ENCODE results near the gene LTA.
"Not testable (repeated sequence)": the region's sequence is repeated elsewhere in the genome, so short reads cannot be mapped to it uniquely, and the experiment has no call there.

LTA gene

DNA sequence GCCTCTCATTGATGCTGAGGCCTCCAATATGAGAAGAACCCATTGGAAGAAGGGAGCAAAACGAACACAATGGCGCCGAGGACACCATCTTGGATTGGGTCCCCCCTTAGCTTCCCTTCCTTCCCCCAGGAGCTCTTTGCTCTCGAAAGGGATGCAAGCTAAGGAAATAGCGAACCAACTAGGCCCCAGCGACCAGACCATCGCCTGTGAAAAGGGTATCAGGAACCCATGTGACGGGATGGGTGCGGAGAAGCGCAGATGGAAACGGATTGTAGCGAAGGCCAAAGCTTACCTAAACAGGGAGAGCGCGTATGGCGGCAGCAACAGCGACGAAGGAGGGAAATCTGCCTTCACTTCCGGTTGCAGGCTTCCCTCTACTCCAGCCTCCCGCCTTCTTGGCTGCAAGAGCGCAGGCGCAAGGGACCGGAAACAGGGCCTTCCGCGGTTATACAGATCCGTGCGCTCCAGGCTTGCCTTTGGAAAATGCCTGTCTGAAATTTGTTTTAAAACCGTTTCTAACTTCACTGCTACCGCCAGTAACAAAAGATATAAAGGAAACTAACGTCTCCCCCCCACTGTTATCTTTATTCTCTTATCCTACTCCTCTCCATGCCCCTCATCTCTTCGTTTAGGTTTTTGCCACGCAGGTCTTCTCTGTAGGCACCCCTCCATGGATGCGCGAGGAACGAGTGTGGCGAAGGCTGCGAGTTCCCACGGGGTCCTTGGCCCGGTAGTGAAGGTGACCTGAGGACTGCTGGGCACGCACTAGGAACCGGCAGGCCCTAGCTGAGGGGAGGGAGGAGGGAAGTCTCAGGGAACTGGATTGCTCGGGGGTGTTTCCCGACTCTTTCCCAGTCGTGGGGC, 30.2 kb upstream of the LTA start, which contains the start of gene DDX39B:
DDX39B (minus strand) TSS at position 346 of the 864 bp plus-strand sequence. CDS start 1,471 bp downstream, outside the sequence.
- DNase-seq (ENCODE audit: low read depth), result peak; percentile 73

DNA sequence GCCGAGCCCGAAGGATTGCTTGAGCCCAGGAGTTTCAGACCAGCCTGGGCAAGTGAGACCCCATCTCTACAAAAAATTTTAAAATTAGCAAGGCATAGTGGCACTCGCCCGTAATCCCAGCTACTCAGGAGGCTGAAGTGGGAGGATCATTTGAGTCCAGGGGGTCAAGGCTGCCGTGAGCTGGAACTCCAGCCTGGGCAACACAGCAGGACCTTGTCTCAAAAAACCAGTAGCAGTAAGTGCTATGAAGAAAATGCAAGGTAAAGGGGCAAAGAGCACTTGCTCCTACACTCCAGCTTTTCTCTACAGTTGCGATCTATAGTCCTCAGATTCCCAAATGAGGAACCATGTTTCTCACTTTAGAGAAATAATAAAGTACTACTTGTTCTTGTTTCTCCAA, 28.4 kb upstream of the LTA start:
- DNase-seq (ENCODE audit: low read depth), result no peak

DNA sequence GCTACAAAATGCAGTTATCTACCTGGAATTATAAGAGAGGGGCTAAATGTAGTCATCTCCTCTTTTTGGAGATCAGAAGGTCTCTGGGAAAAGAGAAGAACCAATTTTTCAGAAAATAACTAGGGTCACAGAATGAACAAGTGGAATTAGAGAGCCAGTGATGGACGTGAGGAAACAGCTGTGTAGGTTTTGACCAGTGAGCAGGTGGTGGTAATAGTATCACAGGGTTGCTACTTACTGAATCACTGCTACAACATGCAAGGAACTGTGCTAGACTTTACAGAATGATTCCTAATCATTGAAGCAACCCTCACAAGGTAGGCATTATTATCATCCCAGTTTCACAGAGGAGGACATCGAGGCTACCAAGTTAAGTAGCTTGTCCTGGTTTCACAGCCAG, 27.4 kb upstream of the LTA start:
- DNase-seq (ENCODE audit: low read depth), result no peak

DNA sequence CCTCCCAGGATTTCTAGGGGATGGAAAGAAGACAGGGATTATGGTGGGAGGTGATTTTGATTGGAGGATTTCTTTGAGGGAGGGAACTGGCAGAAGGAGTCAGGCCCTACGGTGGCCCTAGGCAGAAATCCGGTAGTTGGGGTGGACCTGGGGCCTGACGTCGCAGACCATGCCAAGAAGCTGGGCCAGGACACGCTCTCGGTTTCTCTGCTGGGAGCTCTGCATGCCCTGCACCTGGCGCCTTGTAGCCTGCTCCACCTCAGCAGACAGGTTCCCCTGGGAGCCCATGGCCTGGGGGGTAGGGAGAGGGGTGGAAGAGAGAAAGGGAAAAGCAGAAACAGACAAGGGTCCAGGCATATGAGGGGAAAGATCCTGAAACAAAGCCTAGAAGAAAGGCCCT, 26.8 kb upstream of the LTA start:
- no peak for DNase-seq (ENCODE audit: low read depth)

DNA sequence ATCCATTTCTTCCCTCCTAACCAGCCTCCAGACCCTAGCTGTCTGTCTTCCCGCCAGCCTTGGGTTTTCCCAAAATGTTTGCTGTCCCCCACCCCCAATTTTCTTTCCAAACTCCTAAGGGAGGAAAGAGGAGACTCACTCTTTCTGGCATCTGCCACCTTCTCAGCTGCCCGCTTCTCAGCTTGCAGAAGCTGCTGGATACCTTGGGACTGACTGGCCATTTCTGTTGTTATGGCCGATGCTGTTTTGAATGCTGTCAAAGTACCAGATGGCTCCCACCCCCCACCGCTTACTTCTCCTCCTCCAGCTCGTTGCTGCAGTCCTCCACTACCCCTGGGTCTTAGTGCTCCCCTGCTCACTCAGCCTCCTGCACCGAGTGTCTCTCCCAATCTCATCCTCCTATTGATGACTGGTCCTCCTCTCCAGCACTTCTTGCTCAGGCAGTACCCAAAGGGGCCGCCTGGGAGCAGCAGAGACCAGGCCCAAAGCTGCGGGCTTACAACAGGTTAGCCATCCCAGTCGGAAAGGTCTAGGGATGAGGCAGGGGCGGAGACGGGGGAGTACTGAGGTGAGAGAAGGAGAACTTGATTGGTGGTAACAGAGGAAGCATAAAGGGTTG, 25.6 kb upstream of the LTA start, which contains the start of gene ATP6V1G2:
ATP6V1G2 (minus strand) TSS at position 270 of the 619 bp plus-strand sequence; CDS start at position 221, 49 bp downstream.
- peak; percentile 56 for DNase-seq (ENCODE audit: low read depth)

DNA sequence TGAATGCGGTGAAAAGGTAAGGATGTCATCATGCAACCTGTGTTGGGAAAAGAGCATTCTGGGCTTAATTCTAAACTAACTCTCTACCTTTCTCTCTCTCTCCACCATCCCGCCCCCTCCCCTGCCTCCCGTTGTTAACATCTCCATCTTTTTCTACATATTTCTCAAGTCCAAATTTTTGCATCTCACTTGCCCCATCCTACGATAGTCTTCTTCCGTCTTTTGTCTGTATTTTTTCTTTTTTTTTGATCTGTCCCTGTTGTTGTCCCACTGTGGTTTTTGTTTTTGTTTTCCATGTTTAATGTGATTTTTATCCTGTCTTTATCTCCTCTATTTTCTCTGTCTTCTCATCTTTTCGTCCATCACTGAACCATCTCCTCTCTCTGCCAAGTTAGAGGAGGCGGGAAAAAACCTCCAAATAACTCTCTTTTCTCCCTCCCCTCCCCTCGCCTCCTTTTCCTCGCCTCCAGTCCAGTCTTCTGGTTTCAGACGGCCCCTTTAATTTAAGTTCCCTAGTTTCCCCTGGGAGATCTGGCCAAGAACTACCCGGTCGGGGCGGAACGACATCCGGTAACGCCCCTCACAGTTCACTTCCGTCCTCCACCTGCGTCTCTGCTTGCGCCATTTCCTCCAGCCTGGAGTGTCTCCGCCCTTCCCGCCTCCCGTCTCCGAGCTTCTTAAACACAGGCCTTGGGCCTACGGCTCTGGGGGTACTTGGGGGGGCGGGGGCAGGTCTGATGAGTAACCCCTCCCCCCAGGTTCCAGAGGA, 24.9 kb upstream of the LTA start, which contains the start of gene NFKBIL1:
NFKBIL1 (plus strand) TSS at position 651 of the 769 bp plus-strand sequence; CDS start at position 738, 87 bp downstream.
- peak; percentile 71 for DNase-seq (ENCODE audit: low read depth)

DNA sequence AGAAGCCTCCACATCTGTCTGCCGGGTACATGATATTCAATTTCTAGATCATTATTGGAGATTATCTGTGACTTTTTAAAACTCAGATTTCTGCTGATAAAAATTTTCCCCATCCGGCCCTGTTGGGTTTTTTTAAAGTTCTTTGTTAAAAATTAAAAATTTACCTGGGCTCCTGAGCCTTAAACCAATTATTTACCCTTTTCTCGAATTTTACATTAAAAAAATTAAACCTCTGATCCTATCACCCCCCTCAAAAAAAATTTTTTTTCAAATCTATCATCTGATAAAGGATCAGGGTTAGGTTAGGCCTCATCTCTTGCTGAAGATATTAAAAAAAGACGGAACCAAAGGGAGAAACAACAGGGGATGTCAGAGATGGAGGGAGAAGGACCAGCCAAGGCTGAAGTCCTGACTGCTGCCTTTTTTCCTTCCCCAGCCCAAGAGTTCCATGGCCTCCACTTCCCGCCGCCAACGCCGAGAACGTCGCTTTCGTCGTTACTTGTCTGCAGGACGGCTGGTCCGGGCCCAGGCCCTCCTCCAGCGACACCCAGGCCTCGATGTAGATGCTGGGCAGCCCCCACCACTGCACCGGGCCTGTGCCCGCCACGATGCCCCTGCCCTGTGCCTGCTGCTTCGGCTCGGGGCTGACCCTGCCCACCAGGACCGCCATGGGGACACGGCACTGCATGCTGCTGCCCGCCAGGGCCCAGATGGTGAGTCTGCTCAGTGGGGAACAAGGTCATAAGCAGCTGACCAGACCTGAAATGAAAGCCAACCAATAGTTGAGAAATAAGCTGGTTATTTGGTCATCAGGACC, 24.2 kb upstream of the LTA start:
- DNase-seq (ENCODE audit: low read depth), result no peak

DNA sequence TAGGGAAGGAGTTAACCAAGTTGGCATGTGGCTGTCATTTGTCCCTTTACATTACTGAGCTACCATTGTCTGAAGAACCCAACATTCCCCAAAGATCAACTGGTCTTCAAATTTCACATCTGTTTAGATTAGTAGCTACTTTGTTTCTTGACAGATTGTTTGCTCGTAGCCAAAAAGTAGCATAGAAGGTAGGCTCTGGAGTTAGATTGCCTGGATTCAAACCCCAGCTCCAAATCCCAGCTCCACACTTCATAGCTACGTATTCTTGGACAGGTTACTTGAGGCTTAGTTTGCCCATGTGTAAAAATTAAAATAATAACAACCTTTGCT, 23.6 kb upstream of the LTA start:
- no peak for DNase-seq (ENCODE audit: low read depth)

DNA sequence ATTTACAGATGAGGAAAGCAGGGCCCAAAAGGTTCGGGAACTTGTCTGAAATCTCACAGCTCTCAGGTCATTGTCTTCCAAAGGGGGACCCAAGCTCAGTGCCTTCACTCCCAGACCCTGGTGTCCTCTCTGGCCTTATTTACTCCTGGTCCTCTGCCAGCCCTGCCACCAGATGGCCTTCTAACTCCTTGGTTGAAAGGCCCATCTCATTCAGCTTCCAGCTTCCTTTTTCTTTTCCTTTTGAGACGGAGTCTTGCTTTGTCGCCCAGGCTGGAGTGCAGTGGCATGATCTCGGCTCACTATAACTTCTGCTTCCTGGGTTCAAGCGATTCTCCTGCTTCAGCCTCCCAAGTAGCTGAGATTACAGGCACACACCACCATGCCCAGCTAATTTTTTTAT, 20.7 kb upstream of the LTA start:
- not testable (repeated sequence) for DNase-seq (ENCODE audit: low read depth)

DNA sequence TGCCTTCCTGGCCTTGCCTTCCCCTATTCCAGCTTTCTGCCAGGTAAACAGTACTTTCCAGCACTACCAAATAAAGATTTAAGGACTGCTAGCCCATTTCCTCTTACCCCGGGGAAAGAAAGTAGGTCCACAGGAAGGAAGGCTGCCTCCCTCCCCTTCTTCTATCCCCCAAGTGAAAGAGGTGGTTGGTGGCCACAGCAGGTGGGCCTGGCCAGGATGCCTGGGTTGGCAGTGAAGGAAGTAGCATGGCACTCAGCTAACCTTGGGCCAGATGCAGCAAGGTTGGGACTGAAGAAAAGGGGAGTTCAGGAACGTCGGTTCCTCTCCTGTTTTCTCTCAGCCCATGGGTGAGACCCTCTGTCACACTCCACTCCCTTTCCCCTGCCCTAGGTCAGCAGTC, 15.8 kb upstream of the LTA start:
- no peak for DNase-seq (ENCODE audit: low read depth)

DNA sequence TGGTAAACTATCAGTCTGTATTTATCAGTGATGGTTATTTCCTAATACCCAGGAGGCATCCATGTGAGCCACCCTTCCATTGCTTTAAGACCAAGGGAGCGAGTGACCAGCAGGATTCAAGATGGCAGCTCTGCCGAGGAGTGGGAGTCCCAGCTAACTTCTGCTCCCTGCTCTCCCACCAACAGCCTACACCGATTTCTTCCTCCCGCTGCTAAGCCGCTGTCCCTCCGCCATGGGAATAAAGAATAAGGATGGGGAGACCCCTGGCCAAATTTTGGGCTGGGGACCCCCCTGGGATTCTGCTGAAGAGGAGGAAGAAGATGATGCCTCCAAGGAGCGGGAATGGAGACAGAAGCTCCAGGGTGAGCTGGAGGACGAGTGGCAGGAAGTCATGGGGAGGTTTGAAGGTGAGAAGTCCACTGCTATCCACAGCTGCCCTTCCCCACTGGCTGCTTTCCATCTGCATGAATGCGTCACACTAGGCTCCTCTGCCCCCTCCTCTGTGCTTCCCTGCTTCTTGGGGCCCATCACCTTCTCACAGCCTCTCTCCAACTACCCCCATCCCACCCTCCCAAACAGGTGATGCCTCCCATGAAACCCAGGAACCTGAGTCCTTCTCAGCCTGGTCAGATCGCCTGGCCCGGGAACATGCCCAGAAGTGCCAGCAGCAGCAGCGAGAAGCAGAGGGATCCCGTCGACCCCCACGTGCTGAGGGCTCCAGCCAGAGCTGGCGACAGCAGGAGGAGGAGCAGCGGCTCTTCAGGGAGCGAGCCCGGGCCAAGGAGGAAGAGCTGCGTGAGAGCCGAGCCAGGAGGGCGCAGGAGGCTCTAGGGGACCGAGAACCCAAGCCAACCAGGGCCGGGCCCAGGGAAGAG, 14.4 kb upstream of the LTA start:
- DNase-seq (ENCODE audit: low read depth), result no peak

DNA sequence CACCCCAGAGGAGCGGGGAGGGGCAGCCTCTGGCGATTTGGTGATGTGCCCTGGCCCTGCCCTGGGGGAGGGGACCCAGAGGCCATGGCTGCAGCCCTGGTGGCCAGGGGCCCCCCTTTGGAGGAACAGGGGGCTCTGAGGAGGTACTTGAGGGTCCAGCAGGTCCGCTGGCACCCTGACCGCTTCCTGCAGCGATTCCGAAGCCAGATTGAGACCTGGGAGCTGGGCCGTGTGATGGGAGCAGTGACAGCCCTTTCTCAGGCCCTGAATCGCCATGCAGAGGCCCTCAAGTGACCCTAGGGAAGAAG, 13.8 kb upstream of the LTA start:
- DNase-seq (ENCODE audit: low read depth), result no peak

DNA sequence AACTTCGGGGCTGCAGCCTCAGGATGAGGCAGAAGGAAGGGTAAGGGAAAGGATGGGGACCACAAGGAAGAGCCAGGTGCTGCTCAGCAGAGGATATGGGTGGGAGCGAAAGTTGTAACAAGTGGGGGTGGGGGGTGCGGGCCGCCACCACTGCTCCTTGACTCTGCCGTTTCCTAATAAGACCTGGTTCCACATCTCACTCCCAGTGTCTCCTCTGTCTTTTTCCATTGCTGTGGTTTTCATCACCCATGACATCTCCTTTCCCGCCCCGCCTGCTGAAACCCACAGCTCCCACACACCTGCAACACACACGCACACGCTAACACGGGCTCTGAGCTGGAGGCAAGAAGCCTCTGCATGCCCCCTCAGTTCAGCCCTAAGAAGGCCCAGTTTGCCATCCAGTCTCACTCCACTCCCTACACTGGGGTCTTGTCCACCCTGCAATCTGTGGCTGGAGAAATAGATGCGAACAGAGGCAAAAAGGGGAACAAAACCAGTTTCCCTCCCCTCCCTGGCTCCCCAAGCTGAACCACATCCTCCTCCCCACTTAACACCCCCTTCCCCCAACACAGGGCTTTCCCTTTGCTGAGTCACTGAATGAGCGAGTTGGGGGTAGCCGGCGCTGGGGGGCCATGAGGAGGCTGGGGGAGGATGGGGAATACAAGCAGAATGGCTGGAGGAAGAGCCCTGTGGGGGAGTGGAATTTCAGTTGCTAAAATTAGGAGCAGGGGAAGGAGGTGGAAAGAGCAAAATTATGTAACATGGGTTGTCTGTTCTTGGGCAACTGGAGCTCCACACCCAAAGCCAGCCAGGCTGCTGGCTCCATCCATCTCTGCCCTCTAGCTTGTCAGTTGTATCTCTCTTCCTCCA, 13.2 kb upstream of the LTA start:
- no peak for DNase-seq (ENCODE audit: low read depth)

DNA sequence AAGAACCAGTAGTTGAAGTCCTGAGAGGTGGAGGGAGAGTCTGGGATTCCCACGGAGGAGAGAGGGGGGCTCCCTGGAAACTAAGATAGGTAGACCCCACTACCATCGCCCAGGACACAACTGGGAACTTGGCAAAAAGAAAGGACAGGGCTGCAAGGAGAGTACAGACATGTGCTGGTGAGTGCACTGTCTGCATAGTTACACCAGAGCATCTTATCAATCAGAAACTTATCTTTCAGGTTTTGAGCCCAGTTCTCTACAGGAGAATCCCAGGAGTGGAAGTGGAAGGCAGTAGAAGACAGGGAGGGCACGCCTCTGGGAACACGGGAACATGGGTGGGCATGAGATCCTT, 12.5 kb upstream of the LTA start:
- no peak for DNase-seq (ENCODE audit: low read depth)

DNA sequence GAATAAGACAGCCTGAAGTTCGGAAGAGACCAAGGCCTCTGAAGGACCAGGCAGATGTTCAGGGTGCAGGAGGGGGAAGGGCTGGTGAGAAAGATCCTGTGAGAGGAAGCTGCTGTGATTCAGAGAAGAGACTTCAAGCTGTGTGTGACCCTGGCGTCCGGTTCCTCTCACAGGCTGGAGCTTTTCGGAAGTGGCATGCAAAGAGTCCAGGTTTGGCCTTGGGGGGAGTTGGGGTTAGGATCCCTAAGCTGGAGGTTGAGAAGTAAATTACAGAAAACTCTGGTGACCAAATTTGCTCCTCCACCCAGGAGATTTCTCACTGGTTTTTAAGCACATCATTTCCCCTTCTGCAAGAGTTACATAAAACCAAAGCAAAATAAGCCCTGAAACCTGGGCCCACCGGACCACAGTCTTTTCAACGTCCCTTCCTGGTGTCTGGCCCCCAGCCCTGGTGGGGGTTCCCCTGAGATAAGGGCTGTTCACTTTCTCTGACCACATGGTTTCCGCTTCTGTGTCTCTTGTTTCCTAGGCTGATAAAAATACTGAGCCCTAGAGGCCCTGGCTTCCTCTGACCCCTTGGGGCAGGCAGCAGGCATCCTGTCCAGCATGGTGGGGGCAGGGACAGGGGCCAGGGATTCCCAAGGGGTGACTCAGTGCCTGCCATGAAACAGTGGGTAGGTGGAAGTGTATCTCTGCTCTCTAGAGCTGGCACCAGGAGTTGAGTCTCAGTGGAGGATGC, 12.0 kb upstream of the LTA start:
- DNase-seq (ENCODE audit: low read depth), result no peak

DNA sequence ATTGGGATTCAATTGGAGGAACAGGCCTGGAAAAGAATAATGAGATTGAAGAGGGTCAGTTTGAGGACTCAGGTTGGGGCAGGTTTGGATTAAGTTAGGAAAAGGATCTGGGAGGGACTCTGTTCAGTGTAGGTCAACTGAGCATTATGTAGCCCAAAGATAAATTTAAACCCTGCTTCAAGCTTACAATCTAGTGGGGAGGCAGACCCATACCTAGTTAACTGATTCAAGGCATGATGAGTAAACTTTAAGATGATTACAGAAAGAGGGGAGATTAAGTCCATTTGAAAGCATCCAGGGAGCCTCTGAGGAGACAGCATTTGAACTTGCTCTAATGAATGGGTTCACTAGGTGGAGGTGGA, 11.4 kb upstream of the LTA start:
- no peak for DNase-seq (ENCODE audit: low read depth)

DNA sequence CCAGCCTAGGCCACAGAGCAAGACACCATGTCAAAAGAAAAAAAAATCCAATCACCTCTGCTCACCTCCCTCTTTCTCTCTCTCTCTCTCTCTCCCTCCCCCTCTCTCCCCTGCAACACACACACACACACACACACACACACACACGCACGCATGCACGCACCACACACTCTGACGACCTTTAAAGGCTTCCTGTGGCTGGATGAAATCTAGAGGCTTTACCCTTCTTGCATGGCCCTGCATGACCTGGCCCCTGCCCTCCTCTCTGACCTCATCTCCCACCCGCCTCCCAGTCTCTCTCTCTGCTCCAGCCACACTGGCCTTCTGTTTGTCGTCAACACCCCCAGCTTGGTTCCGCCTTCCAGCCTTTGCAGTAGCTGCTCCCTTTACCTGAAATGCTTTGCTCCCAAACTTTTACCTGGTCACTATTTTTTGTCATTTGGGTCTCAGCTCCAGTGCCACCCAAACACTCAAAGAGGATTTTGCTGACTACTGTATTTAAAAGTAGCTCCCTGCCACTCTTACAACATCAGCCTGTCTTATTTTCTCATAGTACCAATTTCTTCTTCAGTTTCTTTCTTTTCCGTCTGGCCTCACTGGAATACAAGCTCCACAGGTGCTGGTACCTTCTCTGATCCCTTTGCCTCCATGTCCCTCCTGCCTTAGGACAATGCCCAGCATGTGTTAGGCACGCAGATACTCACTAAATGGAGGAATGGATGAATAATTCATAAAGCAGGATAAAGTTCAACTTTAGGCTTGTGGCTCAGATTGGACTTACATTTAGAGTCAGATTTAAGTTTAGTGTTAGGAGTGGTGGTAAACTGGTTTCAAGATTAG, 4.3 kb upstream of the LTA start:
- no peak for DNase-seq (ENCODE audit: low read depth)

DNA sequence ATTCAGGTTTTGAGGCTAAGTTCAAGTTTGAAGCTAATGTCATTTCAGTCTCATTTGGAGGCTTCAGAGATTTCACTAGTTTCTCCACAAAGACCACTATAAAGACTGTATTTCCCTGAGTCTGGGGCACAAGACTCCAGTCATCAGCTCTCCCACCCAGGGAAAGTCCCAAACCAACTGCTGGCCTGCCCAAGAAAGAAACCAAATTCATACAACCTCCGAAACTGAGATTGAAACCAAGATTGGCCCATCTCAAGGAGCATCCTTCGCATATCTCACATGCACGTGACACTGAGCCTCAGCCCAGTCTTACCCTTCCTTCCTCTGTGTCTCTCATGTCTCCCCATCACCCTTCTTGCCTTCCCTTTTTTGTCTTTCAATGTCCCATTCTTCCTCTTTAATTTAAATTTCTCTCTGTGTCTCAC, 3.5 kb upstream of the LTA start:
- DNase-seq (ENCODE audit: low read depth), result no peak

Data from stimulated activated CD8-positive, alpha-beta memory T cell treated with anti-CD3 and anti-CD28 coated beads, Interleukin-15, amount 100 ng/mL, for 24 hours (primary cell).